ENCODE results near the gene AREG. TPM values are rescaled to one million over a fixed set of nuclear protein-coding genes. Genes with fewer than 3 reads are reported as not detected.

The AREG gene
- total RNA-seq, 1 experiment from 2014 or later = 146 TPM

- no peaks in the 10 kb centered on the region for H3K27me3 ChIP-seq (replicated peaks; ENCODE audit: control insufficient read depth, insufficient read depth, low read length)
- Mint-ChIP-seq H3K27me3 (ENCODE audit: insufficient read depth, unreplicated experiment) (no peaks in the 10 kb centered on the region), H3K27ac (ENCODE audit: unreplicated experiment) (no peak overlapping the region), H3K9me3 (ENCODE audit: unreplicated experiment) (peaks cover 11% of the 10 kb centered on the region), H3K36me3 (ENCODE audit: insufficient read depth, unreplicated experiment) (no peaks in the 10 kb centered on the region), H3K4me3 (ENCODE audit: unreplicated experiment) (no peak overlapping the region), H3K4me1 (ENCODE audit: low read depth, unreplicated experiment) (peaks cover 3% of the 10 kb centered on the region)
- H3K36me3 ChIP-seq (ENCODE audit: control insufficient read depth, insufficient read depth, low read length) = no peaks in the 10 kb centered on the region
- ChIA-PET POLR2A (no interaction called here), CTCF (no interaction called here)
- H3K4me3 ChIP-seq (ENCODE audit: low read depth, low read length) = no peak overlapping the region
- intact Hi-C loops (cut with micrococcal nuclease; ENCODE audit: unreplicated experiment) = no loop called here
- TF ChIP-seq CTCF (IDR thresholded peaks at IDR 0.05; ENCODE audit: insufficient read depth in 1 of 2, low read depth in 1 of 2, low read length in 1 of 2, severe bottlenecking in 1 of 2, unreplicated experiment in 1 of 2) = no peak
- DNase-seq = no peak
- no peaks in the 10 kb centered on the region for H3K4me1 ChIP-seq
- BruUV-seq (replicated peaks) = no TSS peak
- H3K9me3 ChIP-seq = peaks cover 6% of the 10 kb centered on the region; the same call in 1 of the 2 replicates
Observed at GRCh38 chr4:74504212-74504611, 59.3 kb downstream of the AREG start.

Other genes with a start within 250 kb of the AREG start
- gene EPGN, start 136.7 kb upstream of the AREG start, total RNA-seq (2022) = not detected in 2 replicates
- 35.5 and 37.0 TPM in 2 replicates for gene EREG, start 80.0 kb upstream of the AREG start, total RNA-seq (2022)

Data from Caco-2 (cell line).